Measurements from ENCODE around the gene MAPK10. TPM values are rescaled to one million over a fixed set of nuclear protein-coding genes. Genes with fewer than 3 reads are reported as not detected.

MAPK10 gene
- total and polyA plus RNA-seq, 9 of the 15 experiments (the other 6 are each of a cell fraction or from before 2014, with no cell fraction given): 0.10 to 0.53 (median 0.18) TPM; not detected in 4

GRCh38 chr4:86381431-86381830 is 21.6 kb upstream of the MAPK10 start:
- Histone ChIP-seq H3K36me3 (ENCODE audit: control insufficient read depth, insufficient read depth, low read length) (no peaks in the 10 kb centered on the region), H2AFZ (ENCODE audit: low read depth, low read length) (no peak overlapping the region), H3K79me2 (ENCODE audit: control insufficient read depth, insufficient read depth, low read length) (no peaks in the 10 kb centered on the region), H3K4me1 (replicated peaks in 1 of 2; ENCODE audit: control insufficient read depth in 2 of 2, insufficient read depth in 2 of 2, low read length in 2 of 2) (no peaks in the 10 kb centered on the region), H3K9me1 (ENCODE audit: control insufficient read depth, insufficient read depth, low read length) (no peaks in the 10 kb centered on the region), H4K20me1 (replicated peaks; ENCODE audit: control insufficient read depth, insufficient read depth, low read length) (no peaks in the 10 kb centered on the region), H3K27ac (ENCODE audit: extremely low read depth, low read depth, low read length) (no peak overlapping the region), H3K27me3 (ENCODE audit: control insufficient read depth in 2 of 2, insufficient read depth in 2 of 2, low read length in 2 of 2) (no peaks in the 10 kb centered on the region), H3K9me3 (replicated peaks; ENCODE audit: control insufficient read depth, insufficient read depth, low read depth, low read length) (no peaks in the 10 kb centered on the region), H3K4me2 (ENCODE audit: insufficient read depth, low read length) (no peak overlapping the region), H3K4me3 (no peak overlapping the region), H3K9ac (ENCODE audit: insufficient read depth in 1 of 2, low read depth in 2 of 2, low read length in 2 of 2) (no peak overlapping the region)
- FAIRE-seq: no peak
- in situ Hi-C loops (cut with MboI): no loop called here
- no peak for DNase-seq (ENCODE audit: extremely low read depth in 1 of 4, low spot score in 3 of 4)
- 0% methylated on average over 3 of the region's 4 CpGs for WGBS (ENCODE audit: insufficient coverage, low coverage, missing lambda C conversion rate)
- ATAC-seq: no peak
- no TSS peak for BruUV-seq (replicated peaks)
- intact Hi-C loops (cut with micrococcal nuclease): no loop called here
- ChIA-PET POLR2A (no interaction called here), CTCF (ENCODE audit: low intra/inter-chr PET ratio) (no interaction called here)
- TF ChIP-seq CXXC5 (CRISPR knock-in tag; IDR thresholded peaks at IDR 0.05) (no peak), MCM7 (IDR thresholded peaks at IDR 0.05) (no peak), XRCC3 (IDR thresholded peaks at IDR 0.05) (no peak), ZNF551 (CRISPR knock-in tag; IDR thresholded peaks at IDR 0.05) (no peak), TCF3 (CRISPR knock-in tag; IDR thresholded peaks at IDR 0.05) (no peak), PTRF (tag; IDR thresholded peaks at IDR 0.05) (no peak), ZNF24 (IDR thresholded peaks at IDR 0.05) (no peak), STAT5A (IDR thresholded peaks at IDR 0.05; ENCODE audit: borderline replicate concordance, low read length) (no peak), E2F3 (CRISPR knock-in tag; IDR thresholded peaks at IDR 0.05) (no peak), ZNF253 (CRISPR knock-in tag; conservative IDR thresholded peaks at IDR 0.05) (no peak), TCFL5 (CRISPR knock-in tag; conservative IDR thresholded peaks at IDR 0.05) (no peak), GATAD2A (IDR thresholded peaks at IDR 0.05) (no peak)
- TF ChIP-seq, protein P1, sequence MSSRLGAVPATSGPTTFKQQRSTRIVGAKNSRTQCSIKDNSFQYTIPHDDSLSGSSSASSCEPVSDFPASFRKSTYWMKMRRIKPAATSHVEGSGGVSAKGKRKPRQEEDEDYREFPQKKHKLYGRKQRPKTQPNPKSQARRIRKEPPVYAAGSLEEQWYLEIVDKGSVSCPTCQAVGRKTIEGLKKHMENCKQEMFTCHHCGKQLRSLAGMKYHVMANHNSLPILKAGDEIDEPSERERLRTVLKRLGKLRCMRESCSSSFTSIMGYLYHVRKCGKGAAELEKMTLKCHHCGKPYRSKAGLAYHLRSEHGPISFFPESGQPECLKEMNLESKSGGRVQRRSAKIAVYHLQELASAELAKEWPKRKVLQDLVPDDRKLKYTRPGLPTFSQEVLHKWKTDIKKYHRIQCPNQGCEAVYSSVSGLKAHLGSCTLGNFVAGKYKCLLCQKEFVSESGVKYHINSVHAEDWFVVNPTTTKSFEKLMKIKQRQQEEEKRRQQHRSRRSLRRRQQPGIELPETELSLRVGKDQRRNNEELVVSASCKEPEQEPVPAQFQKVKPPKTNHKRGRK (tag; IDR thresholded peaks at IDR 0.05): no peak
- TF ChIP-seq, protein P2, sequence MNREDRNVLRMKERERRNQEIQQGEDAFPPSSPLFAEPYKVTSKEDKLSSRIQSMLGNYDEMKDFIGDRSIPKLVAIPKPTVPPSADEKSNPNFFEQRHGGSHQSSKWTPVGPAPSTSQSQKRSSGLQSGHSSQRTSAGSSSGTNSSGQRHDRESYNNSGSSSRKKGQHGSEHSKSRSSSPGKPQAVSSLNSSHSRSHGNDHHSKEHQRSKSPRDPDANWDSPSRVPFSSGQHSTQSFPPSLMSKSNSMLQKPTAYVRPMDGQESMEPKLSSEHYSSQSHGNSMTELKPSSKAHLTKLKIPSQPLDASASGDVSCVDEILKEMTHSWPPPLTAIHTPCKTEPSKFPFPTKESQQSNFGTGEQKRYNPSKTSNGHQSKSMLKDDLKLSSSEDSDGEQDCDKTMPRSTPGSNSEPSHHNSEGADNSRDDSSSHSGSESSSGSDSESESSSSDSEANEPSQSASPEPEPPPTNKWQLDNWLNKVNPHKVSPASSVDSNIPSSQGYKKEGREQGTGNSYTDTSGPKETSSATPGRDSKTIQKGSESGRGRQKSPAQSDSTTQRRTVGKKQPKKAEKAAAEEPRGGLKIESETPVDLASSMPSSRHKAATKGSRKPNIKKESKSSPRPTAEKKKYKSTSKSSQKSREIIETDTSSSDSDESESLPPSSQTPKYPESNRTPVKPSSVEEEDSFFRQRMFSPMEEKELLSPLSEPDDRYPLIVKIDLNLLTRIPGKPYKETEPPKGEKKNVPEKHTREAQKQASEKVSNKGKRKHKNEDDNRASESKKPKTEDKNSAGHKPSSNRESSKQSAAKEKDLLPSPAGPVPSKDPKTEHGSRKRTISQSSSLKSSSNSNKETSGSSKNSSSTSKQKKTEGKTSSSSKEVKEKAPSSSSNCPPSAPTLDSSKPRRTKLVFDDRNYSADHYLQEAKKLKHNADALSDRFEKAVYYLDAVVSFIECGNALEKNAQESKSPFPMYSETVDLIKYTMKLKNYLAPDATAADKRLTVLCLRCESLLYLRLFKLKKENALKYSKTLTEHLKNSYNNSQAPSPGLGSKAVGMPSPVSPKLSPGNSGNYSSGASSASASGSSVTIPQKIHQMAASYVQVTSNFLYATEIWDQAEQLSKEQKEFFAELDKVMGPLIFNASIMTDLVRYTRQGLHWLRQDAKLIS (CRISPR knock-in tag; IDR thresholded peaks at IDR 0.05): no peak
- TF ChIP-seq, protein P3, sequence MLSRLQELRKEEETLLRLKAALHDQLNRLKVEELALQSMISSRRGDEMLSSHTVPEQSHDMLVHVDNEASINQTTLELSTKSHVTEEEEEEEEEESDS (CRISPR knock-in tag; IDR thresholded peaks at IDR 0.05): no peak
